B cell (primary cell): ENCODE results near the gene FRMD3. TPM values are rescaled to one million over a fixed set of nuclear protein-coding genes. Genes with fewer than 3 reads are reported as not detected.

Experiments
- ATAC-seq: fragments of 200-7000 bp; cut with Tn5 transposase; one replicate; pipeline ENCODE4 v1.10.0; 2021; ENCODE audit warnings: low read depth, mild to moderate bottlenecking, moderate number of reproducible peaks, moderate library complexity
- CTCF ChIA-PET: fragments of 350-600 bp; sonication (Branson Sonifier 250); formaldehyde crosslinking; loops from one replicate; lab custom pipeline; 2021; ENCODE audit warnings: antibody characterized with exemption, inconsistent platforms; lab: Charles Lee
- POLR2A ChIA-PET: fragments of 350-600 bp; sonication (Branson Sonifier 250); formaldehyde crosslinking; loops from one replicate; lab custom pipeline; 2021; ENCODE audit warnings: antibody characterized with exemption; lab: Charles Lee
- DNase-seq: peaks from one replicate; pipeline ENCODE4 v3.0.0; 2013
- H2AFZ ChIP-seq: 2 replicates; pipeline ENCODE4 v1.6.1; 2012; ENCODE audit warnings: mild to moderate bottlenecking, low read depth, low read length; ENCODE audit not compliant: insufficient read depth, poor library complexity, severe bottlenecking
- H3K27ac ChIP-seq, 2 donors: 1 replicate in 1 of 2; 2 replicates in 1 of 2; pipeline ENCODE4 v1.5.1; 2012 to 2013; ENCODE audit warnings: low read length in 2 of 2, mild to moderate bottlenecking in 2 of 2, moderate library complexity in 1 of 2
- H3K27me3 ChIP-seq, 4 experiments: fragments of 200-600 bp in 1 of 4; sonication (generic) in 1 of 4; replicated peaks in 1 of 4; 1 replicate in 2 of 4; 2 replicates in 2 of 4; pipeline versions ENCODE4 v1.6.1 to v1.7.0; 2013 to 2016; ENCODE audit warnings: low read length in 3 of 4, mild to moderate bottlenecking in 2 of 4, mixed read lengths in 1 of 4, moderate library complexity in 1 of 4; ENCODE audit not compliant: insufficient read depth in 4 of 4, control insufficient read depth in 3 of 4; ENCODE audit errors: control extremely low read depth in 1 of 4
- H3K36me3 ChIP-seq, 2 experiments: replicated peaks in 1 of 2; 1 replicate in 1 of 2; 2 replicates in 1 of 2; pipeline versions ENCODE4 v1.6.1 to v1.7.1; 2013; ENCODE audit warnings: low read length in 1 of 2; ENCODE audit not compliant: insufficient read depth in 2 of 2, control insufficient read depth in 1 of 2; ENCODE audit errors: control extremely low read depth in 1 of 2, extremely low read depth in 1 of 2
- H3K4me1 ChIP-seq, 2 donors: fragments of 200-600 bp in 1 of 2; sonication (generic) in 1 of 2; 1 replicate in 1 of 2; 2 replicates in 1 of 2; pipeline versions ENCODE4 v1.5.1 to v1.6.1; 2013 to 2017; ENCODE audit warnings: low read length in 2 of 2; ENCODE audit not compliant: control insufficient read depth in 2 of 2, insufficient read depth in 2 of 2
- H3K4me2 ChIP-seq: replicated peaks from 2 replicates; pipeline ENCODE3; 2012; ENCODE audit warnings: mild to moderate bottlenecking, low read depth, low read length; ENCODE audit not compliant: poor library complexity, severe bottlenecking
- H3K4me3 ChIP-seq, 5 experiments: fragments of 200-600 bp in 1 of 5; sonication (generic) in 1 of 5; 1 replicate in 3 of 5; 2 replicates in 2 of 5; pipeline versions ENCODE4 v1.5.1 to v1.7.0; 2011 to 2016; ENCODE audit warnings: low read length in 4 of 5, mild to moderate bottlenecking in 4 of 5, low read depth in 2 of 5, control low read depth in 1 of 5, moderate library complexity in 1 of 5; ENCODE audit not compliant: insufficient read depth in 1 of 5; ENCODE audit errors: control extremely low read depth in 1 of 5, extremely low read depth in 1 of 5
- H3K79me2 ChIP-seq: fragments of 200-600 bp; sonication (generic); one replicate; pipeline ENCODE4 v1.6.0; 2016; ENCODE audit warnings: low read length; ENCODE audit not compliant: control insufficient read depth, insufficient read depth
- H3K9ac ChIP-seq: fragments of 200-600 bp; sonication (generic); 2 replicates; pipeline ENCODE4 v1.6.1; 2017; ENCODE audit warnings: mild to moderate bottlenecking, low read length, moderate library complexity
- H3K9me3 ChIP-seq, 3 donors: one replicate each; pipeline versions ENCODE4 v1.6.1 to v1.7.1; 2013; ENCODE audit warnings: low read length in 2 of 3; ENCODE audit not compliant: control insufficient read depth in 2 of 3, insufficient read depth in 1 of 3; ENCODE audit errors: control extremely low read depth in 1 of 3
- H4K20me1 ChIP-seq: 2 replicates; pipeline ENCODE4 v1.6.0; 2012; ENCODE audit warnings: mild to moderate bottlenecking, low read length; ENCODE audit not compliant: insufficient read depth, control insufficient read depth, poor library complexity, severe bottlenecking
- H3K27ac Mint-ChIP-seq: one replicate; pipeline ENCODE4 v1.8.0; 2021; ENCODE audit warnings: mixed read lengths
- H3K27me3 Mint-ChIP-seq: one replicate; pipeline ENCODE4 v1.8.0; 2021; ENCODE audit warnings: mixed read lengths
- H3K4me1 Mint-ChIP-seq: one replicate; pipeline ENCODE4 v1.8.0; 2021; ENCODE audit warnings: mixed read lengths
- H3K4me3 Mint-ChIP-seq: one replicate; pipeline ENCODE4 v1.8.0; 2021; ENCODE audit warnings: mixed read lengths
- H3K9me3 Mint-ChIP-seq: one replicate; pipeline ENCODE4 v1.8.0; 2022; ENCODE audit warnings: mixed read lengths; ENCODE audit not compliant: insufficient read depth
- EZH2 ChIP-seq: IDR thresholded peaks from 2 replicates; pipeline ENCODE4 v1.6.1; 2012; ENCODE audit warnings: borderline replicate concordance, low read depth, mild to moderate bottlenecking, moderate library complexity, low read length; ENCODE audit not compliant: insufficient read depth, poor library complexity, severe bottlenecking
- WGBS: methylation state at CpG from one replicate; pipeline ENCODE4 v1.1.5; 2013; ENCODE audit warnings: missing lambda C conversion rate; ENCODE audit not compliant: insufficient coverage; 5-methylcytosine and 5-hydroxymethylcytosine counted together
- intact Hi-C: fragments of 100-400 bp; cut with micrococcal nuclease; formaldehyde crosslinking; loops from one replicate; pipeline ENCODE4 v1.10.0; 2022
- polyA plus RNA-seq: library from polyadenylated mRNA; depleted of rRNA; stranded (reverse); fragments of >200 nt; gene quantifications from 2 replicates; pipeline ENCODE4 v1.2.3, GENCODE V29; 2012
- total RNA-seq, 2 donors: library from RNA; stranded (reverse); fragments of 120-200 nt in 1 of 2; gene quantifications; 1 replicate in 1 of 2; 2 replicates in 1 of 2; pipeline versions ENCODE4 v1.2.3 to v1.2.4, GENCODE V29; 2013 to 2022
- TF ChIP-seq, protein P1 (sequence below): fragments of 200-600 bp; IDR thresholded peaks from one replicate; pipeline ENCODE4 v1.8.0; 2022; ENCODE audit warnings: antibody characterized with exemption, mild to moderate bottlenecking

FRMD3 gene
- total and polyA plus RNA-seq, 2 donors (not counting 1 experiment from before 2014, with no cell fraction given), result 0.37 to 0.49 TPM

- Histone ChIP-seq H3K9me3 (no peaks in the 10 kb centered on the region), H3K9ac (no peak overlapping the region), H3K27ac (no peak overlapping the region), H3K27me3 (no peaks in the 10 kb centered on the region), H3K4me3 (no peak overlapping the region), H3K4me1 (no peaks in the 10 kb centered on the region), H3K4me2 (no peak overlapping the region), H3K36me3 (no peaks in the 10 kb centered on the region), H3K79me2 (no peaks in the 10 kb centered on the region), H4K20me1 (no peaks in the 10 kb centered on the region), H2AFZ (no peak overlapping the region)
- Mint-ChIP-seq H3K9me3 (no peaks in the 10 kb centered on the region), H3K27me3 (peaks cover 3% of the 10 kb centered on the region), H3K4me1 (no peaks in the 10 kb centered on the region), H3K27ac (no peak overlapping the region), H3K4me3 (no peak overlapping the region)
- no CpG with 5 or more reads among the region's 2 CpGs for WGBS
- TF ChIP-seq EZH2, result no peak
- TF ChIP-seq, protein P1, sequence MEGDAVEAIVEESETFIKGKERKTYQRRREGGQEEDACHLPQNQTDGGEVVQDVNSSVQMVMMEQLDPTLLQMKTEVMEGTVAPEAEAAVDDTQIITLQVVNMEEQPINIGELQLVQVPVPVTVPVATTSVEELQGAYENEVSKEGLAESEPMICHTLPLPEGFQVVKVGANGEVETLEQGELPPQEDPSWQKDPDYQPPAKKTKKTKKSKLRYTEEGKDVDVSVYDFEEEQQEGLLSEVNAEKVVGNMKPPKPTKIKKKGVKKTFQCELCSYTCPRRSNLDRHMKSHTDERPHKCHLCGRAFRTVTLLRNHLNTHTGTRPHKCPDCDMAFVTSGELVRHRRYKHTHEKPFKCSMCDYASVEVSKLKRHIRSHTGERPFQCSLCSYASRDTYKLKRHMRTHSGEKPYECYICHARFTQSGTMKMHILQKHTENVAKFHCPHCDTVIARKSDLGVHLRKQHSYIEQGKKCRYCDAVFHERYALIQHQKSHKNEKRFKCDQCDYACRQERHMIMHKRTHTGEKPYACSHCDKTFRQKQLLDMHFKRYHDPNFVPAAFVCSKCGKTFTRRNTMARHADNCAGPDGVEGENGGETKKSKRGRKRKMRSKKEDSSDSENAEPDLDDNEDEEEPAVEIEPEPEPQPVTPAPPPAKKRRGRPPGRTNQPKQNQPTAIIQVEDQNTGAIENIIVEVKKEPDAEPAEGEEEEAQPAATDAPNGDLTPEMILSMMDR, result no peak
- DNase-seq (no peak), ATAC-seq (no peak)
- intact Hi-C loops, result no loop called here
- ChIA-PET CTCF (no interaction called here), POLR2A (no interaction called here)
Observed at GRCh38 chr9:83401328-83401900, 136.8 kb downstream of the FRMD3 start.

GRCh38 chr9:83396813-83397212 is 141.4 kb downstream of the FRMD3 start:
- no peak overlapping the region for H3K4me3 Mint-ChIP-seq
- H3K27me3 Mint-ChIP-seq, result no peaks in the 10 kb centered on the region
- ATAC-seq, result no peak
- Histone ChIP-seq H2AFZ (no peak overlapping the region), H3K27ac (no peak overlapping the region), H3K79me2 (no peaks in the 10 kb centered on the region), H3K4me1 (no peaks in the 10 kb centered on the region), H4K20me1 (no peaks in the 10 kb centered on the region), H3K36me3 (no peaks in the 10 kb centered on the region), H3K9ac (no peak overlapping the region), H3K27me3 (no peaks in the 10 kb centered on the region), H3K4me3 (no peak overlapping the region), H3K9me3 (no peaks in the 10 kb centered on the region), H3K4me2 (no peak overlapping the region)
- 91% methylated on average over 3 of the region's 4 CpGs for WGBS
- H3K9me3 Mint-ChIP-seq, result no peaks in the 10 kb centered on the region
- H3K4me1 Mint-ChIP-seq, result no peaks in the 10 kb centered on the region
- ChIA-PET POLR2A (no interaction called here), CTCF (no interaction called here)
- intact Hi-C loops, result no loop called here
- no peak overlapping the region for H3K27ac Mint-ChIP-seq
- TF ChIP-seq, protein P1, result no peak
- no peak for TF ChIP-seq EZH2
- no peak for DNase-seq
